Mucosa of descending colon (tissue), 3 donors: ENCODE measurements around the gene MCCD1. TPM values are rescaled to one million over a fixed set of nuclear protein-coding genes. Genes with fewer than 3 reads are reported as not detected.
A peak's percentile ranks its signal among the peaks of the same experiment; 100 is the strongest.
"Not testable (repeated sequence)": the region's sequence is repeated elsewhere in the genome, so short reads cannot be mapped to it uniquely, and the experiment has no call there.

ENCODE experiments used
- ATAC-seq: fragments of 200-7000 bp; cut with Tn5 transposase; one replicate; pipeline ENCODE4 v1.9.1; 2020; ENCODE audit warnings: mild to moderate bottlenecking, moderate library complexity
- DNase-seq, 3 donors: peaks; one replicate each; pipeline ENCODE4 v3.0.0-alpha.2; 2020
- H3K36me3 ChIP-seq: fragments of 200-600 bp; one replicate; pipeline ENCODE4 v1.8.0; 2021; ENCODE audit warnings: low read depth, mild to moderate bottlenecking
- H3K4me1 ChIP-seq: fragments of 200-600 bp; one replicate; pipeline ENCODE4 v1.8.0; 2021; ENCODE audit warnings: low read depth, mild to moderate bottlenecking
- H3K4me3 ChIP-seq: fragments of 200-600 bp; one replicate; pipeline ENCODE4 v1.8.0; 2021; ENCODE audit warnings: mild to moderate bottlenecking
- H3K9me3 ChIP-seq: fragments of 200-600 bp; one replicate; pipeline ENCODE4 v1.8.0; 2021; ENCODE audit warnings: mild to moderate bottlenecking
- intact Hi-C, 2 donors: fragments of 100-400 bp; cut with DNase I in 1 of 2; cut with micrococcal nuclease in 1 of 2; formaldehyde crosslinking; loops; one replicate each; pipeline versions ENCODE4 v1.11.0 to v1.11.1; 2022; cut with DNase I, micrococcal nuclease
- total RNA-seq, 3 donors: library from RNA; stranded (reverse); fragmentation: NEBNext Ultra II Directional in 2 of 3; extraction: Animal tissue kit (Norgen Biotek cat#: 25700) in 2 of 3; gene quantifications; one replicate each; pipeline versions ENCODE4 v1.2.1 to v1.2.4, GENCODE V29; 2021 to 2023
- TF ChIP-seq, protein P1 (sequence below): fragments of 200-600 bp; IDR thresholded peaks from one replicate; pipeline ENCODE4 v1.8.0; 2022; ENCODE audit warnings: antibody characterized with exemption, mild to moderate bottlenecking
- donor health status: DM: no; HTN: no; CAD: no; lungs with moderate emphysema.
- donor health status: DM: no; HTN: no; CAD: no.
- donor health status: DM: no; HTN: yes; CAD: no.

The MCCD1 gene
- total RNA-seq, 3 donors from 2014 or later, result not detected

DNA sequence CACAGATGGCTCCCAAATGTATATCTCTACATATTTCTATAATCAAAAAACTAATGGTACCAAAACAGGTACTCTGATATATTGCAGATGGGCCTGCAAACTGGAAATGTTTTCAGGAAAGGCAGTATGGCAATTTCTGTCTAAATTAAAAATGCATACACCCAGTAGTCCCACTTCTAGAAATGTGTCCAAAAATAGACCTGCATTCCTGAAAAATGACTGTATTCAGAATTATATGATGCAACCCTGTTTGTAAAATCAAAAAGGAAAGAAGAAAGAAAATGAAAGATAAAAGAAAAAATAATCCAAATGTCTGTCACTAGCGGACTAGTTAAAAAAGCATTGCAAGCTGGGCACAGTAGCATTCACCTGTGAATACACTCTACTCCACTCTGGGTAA is 43.7 kb upstream of the MCCD1 start:
- Histone ChIP-seq H3K4me1 (no peaks in the 10 kb centered on the region), H3K36me3 (no peaks in the 10 kb centered on the region), H3K9me3 (no peaks in the 10 kb centered on the region), H3K4me3 (no peak overlapping the region)
- TF ChIP-seq, protein P1, sequence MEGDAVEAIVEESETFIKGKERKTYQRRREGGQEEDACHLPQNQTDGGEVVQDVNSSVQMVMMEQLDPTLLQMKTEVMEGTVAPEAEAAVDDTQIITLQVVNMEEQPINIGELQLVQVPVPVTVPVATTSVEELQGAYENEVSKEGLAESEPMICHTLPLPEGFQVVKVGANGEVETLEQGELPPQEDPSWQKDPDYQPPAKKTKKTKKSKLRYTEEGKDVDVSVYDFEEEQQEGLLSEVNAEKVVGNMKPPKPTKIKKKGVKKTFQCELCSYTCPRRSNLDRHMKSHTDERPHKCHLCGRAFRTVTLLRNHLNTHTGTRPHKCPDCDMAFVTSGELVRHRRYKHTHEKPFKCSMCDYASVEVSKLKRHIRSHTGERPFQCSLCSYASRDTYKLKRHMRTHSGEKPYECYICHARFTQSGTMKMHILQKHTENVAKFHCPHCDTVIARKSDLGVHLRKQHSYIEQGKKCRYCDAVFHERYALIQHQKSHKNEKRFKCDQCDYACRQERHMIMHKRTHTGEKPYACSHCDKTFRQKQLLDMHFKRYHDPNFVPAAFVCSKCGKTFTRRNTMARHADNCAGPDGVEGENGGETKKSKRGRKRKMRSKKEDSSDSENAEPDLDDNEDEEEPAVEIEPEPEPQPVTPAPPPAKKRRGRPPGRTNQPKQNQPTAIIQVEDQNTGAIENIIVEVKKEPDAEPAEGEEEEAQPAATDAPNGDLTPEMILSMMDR, result no peak
- ATAC-seq (no peak), DNase-seq (no peak)
- intact Hi-C loops, result no loop called here

DNA sequence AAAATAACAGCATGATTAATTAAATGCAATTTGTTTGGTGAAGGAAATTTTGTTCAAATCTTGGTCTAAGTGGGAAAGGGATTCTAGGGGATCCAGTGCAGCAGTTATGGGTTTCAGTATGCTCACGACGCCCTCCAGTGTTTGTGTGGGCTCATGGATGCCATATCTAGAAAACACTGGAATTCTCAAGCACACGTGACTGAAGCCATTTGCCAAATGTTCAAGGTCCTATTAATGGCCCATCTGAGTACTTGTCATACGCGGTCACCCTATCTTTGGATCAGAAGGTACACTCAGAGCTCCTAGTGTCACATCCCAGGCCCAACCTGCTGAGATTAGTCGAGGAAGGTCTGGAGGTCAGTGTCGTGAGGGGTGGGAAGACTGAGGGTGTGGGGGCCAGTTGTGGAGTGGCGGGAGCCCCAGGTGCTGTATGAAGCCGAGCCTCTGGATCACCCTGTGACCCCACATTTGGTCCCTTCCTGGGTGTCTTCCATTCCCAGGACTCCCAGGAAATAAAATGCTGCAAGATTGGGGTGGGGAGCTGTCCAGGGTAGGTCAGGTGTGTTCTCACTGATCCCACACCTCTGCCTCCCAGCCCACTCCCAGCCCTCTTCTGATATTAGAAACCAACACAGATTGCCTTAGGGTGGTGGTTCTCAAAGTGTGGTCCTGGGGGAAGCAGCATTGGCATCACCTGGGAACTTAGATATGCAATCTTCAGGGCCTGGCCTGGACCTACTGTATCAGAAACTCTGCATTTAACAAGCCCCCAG is 42.5 kb upstream of the MCCD1 start:
- ATAC-seq, result peak; percentile 75
- intact Hi-C loops, H3K4me1 ChIP-seq, H3K9me3 ChIP-seq, H3K36me3 ChIP-seq, H3K4me3 ChIP-seq, DNase-seq: not testable (repeated sequence)

DNA sequence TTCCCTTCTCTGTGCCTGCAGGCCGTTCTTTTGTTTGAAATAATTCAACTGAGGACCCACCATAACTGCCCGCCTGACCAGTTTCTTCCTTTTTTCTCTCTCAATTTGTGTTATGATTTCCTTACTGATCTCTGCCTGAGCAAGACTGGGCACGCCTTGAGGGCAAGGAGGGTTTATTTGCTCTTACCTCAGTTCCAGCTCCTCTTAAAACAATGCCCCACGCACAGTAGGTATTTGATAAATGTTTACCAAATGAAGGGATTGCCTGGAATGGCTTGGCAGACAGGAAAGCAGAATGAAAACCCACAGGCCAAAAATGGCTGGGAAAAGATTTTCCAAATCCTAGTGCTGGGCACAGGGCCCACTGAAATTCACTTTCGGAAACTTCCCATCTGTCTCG is 41.1 kb upstream of the MCCD1 start:
- H3K36me3 ChIP-seq, intact Hi-C loops, H3K4me3 ChIP-seq, H3K9me3 ChIP-seq, DNase-seq, H3K4me1 ChIP-seq, ATAC-seq: not testable (repeated sequence)

DNA sequence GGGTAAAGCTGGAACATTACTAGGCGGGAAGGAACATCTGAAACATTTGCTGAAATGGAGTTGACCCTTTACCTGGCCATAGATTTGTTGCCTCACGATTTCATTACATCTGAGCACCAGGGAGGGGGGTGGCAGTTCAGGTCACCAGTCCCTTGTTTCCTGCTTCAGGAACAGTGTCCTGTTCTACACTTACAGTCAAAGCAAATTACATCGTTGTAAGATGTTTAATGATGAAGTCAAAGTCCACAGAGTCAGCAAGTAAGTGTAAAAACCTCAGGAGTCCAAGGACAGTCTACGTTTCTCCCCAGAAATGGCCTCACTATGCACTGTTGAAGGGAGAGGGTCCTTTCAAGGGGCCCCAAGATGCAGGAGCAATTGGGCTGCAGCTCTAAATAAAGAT is 39.7 kb upstream of the MCCD1 start:
- H3K4me1 ChIP-seq, result no peaks in the 10 kb centered on the region
- H3K9me3 ChIP-seq, result no peaks in the 10 kb centered on the region
- ATAC-seq (peak; percentile 65), DNase-seq (peak in 1 of 3 donors; percentile 74)
- no peaks in the 10 kb centered on the region for H3K36me3 ChIP-seq
- no peak overlapping the region for H3K4me3 ChIP-seq
- intact Hi-C loops, result no loop called here
- TF ChIP-seq, protein P1, result no peak

DNA sequence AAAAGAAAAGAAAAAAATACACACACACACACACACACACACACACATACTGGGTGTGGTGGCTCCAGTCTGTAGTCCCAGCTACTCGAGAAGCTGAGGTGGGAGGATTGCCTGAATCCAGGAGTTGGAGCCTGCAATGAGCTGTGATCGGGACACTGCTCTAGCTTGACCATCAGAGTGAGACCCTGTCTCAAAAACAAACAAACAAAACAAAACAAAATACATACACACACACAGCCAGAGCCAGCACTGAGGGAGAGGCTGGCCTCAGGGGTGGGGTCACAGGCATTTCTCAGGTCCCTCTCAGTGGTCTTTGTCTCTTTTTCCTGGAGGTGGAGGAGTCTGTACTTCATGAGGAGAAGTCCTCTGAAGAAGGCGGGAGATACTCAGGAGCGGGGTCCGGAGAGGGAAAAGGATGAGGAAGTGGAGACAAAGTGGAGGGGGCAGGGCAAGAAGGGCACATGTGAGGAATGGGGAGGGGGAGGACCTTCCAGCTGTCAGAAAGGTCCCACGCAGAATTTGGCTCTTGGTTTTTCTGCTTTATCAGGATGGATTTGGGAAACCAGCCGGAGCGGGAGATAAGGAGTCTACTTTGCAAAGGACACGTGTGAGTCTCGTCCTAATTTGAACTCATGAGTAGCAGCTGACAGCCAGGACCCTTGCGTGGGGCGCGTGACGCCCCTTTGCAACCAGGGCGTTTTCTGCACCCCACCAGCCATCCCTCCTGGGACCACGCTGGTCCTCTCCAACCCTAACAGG is 38.5 kb upstream of the MCCD1 start:
- Histone ChIP-seq H3K36me3 (no peaks in the 10 kb centered on the region), H3K4me1 (no peaks in the 10 kb centered on the region), H3K9me3 (no peaks in the 10 kb centered on the region), H3K4me3 (no peak overlapping the region)
- ATAC-seq (no peak), DNase-seq (no peak)
- TF ChIP-seq, protein P1, result no peak
- intact Hi-C loops, result loop anchor here in 1 of 2 donors (10.0 kb wide), 1 partner anchor 105 kb away; the partner anchor contains the start of gene NCR3

DNA sequence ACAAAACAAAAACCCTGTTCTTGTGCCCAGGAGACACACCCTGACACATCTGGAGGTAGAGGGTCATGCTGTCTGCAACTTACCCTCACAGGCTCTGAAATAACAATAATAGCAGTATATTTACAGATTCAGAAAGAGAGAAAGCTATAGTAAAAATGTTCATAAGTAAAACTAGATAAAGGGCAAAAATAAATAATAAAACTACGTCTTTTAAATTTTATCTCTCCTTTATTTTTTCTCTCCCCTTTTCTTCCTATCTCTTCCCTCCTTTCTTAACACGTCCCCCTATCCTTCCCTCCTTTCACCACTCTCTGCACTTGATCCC is 35.2 kb upstream of the MCCD1 start:
- not testable (repeated sequence) for H3K4me3 ChIP-seq, H3K9me3 ChIP-seq, ATAC-seq, H3K36me3 ChIP-seq, DNase-seq
- H3K4me1 ChIP-seq, result peaks cover 12% of the 10 kb centered on the region
- intact Hi-C loops, result loop anchor here in 1 of 2 donors (10.0 kb wide), 1 partner anchor 101 kb away; the partner anchor contains the start of gene NCR3
